Measurements from ENCODE around the gene KRT4.

DNA sequence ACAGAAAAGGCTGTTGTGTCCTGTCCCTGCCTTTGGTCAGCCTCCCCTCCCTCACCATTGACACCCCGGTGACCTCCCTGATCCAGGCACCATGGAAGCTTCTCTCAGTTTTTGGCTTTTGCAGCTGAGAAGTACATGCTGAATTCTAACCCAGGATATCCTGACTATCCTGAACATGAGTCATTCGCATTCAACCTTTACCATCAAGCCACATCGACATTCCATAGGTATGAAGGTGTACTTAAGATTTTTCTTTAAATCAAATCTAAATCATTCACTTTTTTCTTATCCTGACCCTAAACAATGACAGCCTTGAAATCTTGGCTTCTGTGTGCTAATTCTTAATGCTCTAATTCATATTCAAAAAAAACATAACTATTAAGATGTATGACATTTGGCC lies 43.6 kb upstream of the KRT4 start:
- TF ChIP-seq, protein P1, sequence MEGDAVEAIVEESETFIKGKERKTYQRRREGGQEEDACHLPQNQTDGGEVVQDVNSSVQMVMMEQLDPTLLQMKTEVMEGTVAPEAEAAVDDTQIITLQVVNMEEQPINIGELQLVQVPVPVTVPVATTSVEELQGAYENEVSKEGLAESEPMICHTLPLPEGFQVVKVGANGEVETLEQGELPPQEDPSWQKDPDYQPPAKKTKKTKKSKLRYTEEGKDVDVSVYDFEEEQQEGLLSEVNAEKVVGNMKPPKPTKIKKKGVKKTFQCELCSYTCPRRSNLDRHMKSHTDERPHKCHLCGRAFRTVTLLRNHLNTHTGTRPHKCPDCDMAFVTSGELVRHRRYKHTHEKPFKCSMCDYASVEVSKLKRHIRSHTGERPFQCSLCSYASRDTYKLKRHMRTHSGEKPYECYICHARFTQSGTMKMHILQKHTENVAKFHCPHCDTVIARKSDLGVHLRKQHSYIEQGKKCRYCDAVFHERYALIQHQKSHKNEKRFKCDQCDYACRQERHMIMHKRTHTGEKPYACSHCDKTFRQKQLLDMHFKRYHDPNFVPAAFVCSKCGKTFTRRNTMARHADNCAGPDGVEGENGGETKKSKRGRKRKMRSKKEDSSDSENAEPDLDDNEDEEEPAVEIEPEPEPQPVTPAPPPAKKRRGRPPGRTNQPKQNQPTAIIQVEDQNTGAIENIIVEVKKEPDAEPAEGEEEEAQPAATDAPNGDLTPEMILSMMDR (IDR thresholded peaks at IDR 0.05): no peak
- no peak for TF ChIP-seq POLR2A (IDR thresholded peaks at IDR 0.05)
